Sciatic nerve (tissue), 2 donors: ENCODE measurements around the gene TOMT. TPM values are rescaled to one million over a fixed set of nuclear protein-coding genes. Genes with fewer than 3 reads are reported as not detected.
A peak's percentile ranks its signal among the peaks of the same experiment; 100 is the strongest.

Experiments
- ATAC-seq: fragments of 200-7000 bp; cut with Tn5 transposase; one replicate; pipeline ENCODE4 v1.9.1; 2020; ENCODE audit warnings: mild to moderate bottlenecking, moderate library complexity
- DNase-seq: peaks from one replicate; pipeline ENCODE4 v3.0.0-alpha.2; 2020; ENCODE audit warnings: low spot score
- intact Hi-C: fragments of 100-400 bp; cut with DNase I; formaldehyde crosslinking; loops from one replicate; pipeline ENCODE4 v1.14.2; 2022
- total RNA-seq: library from RNA; stranded (reverse); fragmentation: NEBNext Ultra II Directional; extraction: Animal tissue kit (Norgen Biotek cat#: 25700); gene quantifications from one replicate; pipeline ENCODE4 v1.2.1, GENCODE V29; 2021
- donor health status: DM: no; HTN: no; CAD: no.
- donor health status: DM: no; HTN: no; CAD: no.

The TOMT gene
- not detected for total RNA-seq

- ATAC-seq (no peak), DNase-seq (no peak)
- intact Hi-C loops: no loop called here
These were observed at the start of gene TOMT for GRCh38 chr11:72105888-72106287. TOMT (plus strand) TSS chr11:72105924; CDS start chr11:72105952, 28 bp downstream.

GRCh38 chr11:72058416-72059034, 47.2 kb upstream of the TOMT start:
- intact Hi-C loops: no loop called here
- ATAC-seq: no peak
- DNase-seq: no peak

- intact Hi-C loops: no loop called here
- ATAC-seq (no peak), DNase-seq (no peak)
These were observed 43.9 kb upstream of the TOMT start for GRCh38 chr11:72061739-72062396.

DNA sequence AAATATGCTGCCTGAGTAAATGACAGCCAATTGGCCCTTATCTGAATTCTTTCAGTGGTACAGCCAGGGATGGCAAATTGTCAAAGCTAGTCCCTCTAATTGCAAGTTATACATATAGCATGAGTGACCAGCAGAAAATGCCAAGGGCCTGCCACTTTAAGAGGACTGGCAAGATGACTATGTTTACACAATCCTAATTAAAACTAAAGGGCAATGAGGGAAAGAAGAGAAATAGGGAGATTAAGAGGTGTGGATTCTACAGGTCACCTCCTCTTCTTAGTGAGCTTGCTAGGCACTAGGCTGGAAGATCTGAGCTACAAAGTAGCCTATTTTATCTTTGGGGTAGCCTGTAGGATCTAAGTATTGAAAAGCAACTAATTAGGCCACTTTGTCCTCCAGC, 38.9 kb upstream of the TOMT start:
- ATAC-seq (no peak), DNase-seq (no peak)
- intact Hi-C loops: no loop called here

DNA sequence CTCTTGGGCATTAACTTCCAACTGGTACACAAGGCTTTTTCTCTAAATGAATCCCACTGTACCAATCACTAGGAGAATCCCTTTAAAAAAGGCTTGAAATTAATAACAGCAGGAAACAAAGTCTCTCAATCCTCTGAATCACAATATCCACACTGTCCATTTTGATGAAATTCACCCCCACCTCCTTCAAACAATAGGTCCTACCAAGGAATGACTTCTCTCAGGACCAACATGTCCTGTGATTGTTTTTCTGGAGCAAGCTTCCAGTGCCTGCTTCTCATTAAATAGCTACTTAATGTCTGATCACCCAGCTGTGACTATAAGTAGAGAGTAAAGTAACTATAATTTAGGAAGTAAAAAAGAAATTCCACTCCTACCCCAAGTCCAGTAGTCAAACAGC, 38.5 kb upstream of the TOMT start:
- intact Hi-C loops: no loop called here
- DNase-seq (no peak), ATAC-seq (no peak)

DNA sequence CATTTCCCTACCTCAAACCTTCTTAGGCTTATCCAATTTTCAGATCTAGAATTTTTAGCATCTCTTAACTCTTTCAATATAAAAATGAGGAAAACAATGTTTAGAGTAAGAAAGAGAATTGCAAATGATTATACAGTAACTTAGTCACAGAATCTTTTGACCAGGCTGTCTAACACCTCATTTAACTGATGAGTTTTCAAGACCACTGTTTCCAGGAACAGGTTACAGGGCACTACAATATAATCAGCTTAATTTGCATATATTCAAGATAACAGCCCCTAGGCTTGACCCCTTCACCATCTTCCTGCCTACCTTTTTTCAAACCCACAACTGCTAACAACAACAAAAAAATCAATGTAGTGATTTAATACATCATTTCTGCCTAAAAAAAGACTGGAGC, 38.0 kb upstream of the TOMT start:
- intact Hi-C loops: no loop called here
- DNase-seq: no peak
- ATAC-seq: no peak

GRCh38 chr11:72069200-72069599, 36.5 kb upstream of the TOMT start:
- DNase-seq: no peak
- ATAC-seq: peak; percentile 36
- intact Hi-C loops: no loop called here

- ATAC-seq (peak; percentile 97), DNase-seq (peak; percentile 86)
- intact Hi-C loops: no loop called here
These were observed 35.9 kb upstream of the TOMT start for GRCh38 chr11:72069787-72070251.

DNA sequence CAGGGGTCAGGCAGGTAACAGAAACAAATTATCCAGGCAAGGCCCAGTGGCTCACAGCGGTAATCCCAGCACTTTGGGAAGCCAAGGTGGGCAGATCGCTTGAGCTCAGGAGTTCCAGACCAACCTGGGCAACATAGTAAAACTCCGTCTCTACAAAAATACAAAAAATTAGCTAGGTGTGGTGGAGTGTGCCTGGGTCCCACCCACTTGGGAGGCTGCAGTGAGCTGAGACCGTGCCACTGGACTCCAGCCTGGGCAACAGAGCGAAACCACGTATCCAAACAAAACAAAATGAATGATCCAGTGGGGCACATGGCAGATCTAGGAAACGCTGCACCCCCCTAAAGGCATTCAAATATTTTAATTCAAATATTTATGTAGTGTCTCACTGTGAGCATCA, 35.2 kb upstream of the TOMT start:
- intact Hi-C loops: no loop called here
- no peak for DNase-seq
- peak; percentile 4 for ATAC-seq

DNA sequence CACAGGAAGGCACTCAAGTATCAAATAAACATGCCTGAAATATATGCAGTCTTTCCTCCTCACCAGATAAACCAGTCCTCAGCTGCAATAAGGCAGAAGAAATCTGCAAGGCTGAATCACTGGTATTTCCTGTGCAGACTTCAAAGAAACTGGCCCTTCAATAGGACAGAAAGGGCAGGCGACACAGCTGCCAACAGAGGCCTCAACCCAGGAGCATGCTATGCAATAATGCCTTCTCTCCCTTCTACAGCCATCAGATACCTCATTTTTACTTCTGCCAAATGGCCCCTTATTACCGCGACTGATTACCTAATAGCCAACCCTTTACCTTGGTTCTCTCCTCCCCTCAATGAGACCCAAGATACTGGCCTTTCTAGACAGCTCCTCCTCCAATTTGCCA, 33.4 kb upstream of the TOMT start:
- DNase-seq (no peak), ATAC-seq (no peak)

DNA sequence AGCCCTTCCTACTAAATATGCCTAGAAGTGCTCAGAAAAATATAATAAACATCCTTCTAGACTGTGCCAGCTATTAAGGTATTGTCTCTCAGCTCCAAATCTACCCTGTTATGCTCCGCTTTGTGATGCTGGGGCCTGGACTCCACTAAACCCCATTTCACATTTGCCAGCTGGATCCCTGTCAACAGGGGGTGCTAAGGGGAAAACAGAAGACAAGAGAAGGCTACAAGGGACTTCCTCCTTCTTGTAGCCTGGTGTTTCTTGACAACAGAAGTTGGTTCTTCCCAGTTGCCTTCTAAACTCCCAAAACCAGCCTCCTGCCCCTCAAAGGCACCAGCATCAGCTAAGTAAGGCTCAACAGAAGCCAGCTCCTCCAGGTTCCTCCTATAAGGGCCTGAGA, 30.6 kb upstream of the TOMT start:
- intact Hi-C loops: no loop called here
- ATAC-seq (no peak), DNase-seq (no peak)

More for the DNA sequence above, 33.4 kb upstream of the TOMT start:
- intact Hi-C loops: no loop called here

GRCh38 chr11:72075756-72076155, 30.0 kb upstream of the TOMT start:
- DNase-seq (no peak), ATAC-seq (no peak)
- intact Hi-C loops: no loop called here

- ATAC-seq: no peak
- intact Hi-C loops: no loop called here
- DNase-seq: no peak
These were observed 27.2 kb upstream of the TOMT start for GRCh38 chr11:72078477-72078876.

DNA sequence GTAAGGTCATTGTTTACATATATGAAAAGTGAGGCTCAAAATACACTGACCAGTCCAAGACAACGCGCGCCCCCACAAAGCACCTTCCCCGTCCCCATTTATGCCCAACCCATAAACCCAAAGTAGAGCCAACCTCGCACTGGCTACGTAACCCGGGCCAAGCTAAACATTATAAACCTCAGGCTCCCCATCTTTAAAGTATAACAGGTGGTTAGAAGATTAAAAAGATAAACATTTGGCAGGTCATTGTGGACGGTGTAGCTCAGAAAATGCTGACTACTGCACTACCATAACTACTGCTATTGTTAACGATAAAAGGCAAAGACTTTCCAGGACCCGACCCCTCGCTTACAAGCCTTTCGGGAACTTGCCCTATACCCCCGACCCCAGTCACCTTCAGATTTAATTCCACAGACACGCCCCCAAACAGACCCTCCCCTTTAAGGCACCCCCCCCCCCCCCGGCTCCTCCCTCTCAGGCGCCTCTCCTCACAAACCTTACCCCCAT, 25.9 kb upstream of the TOMT start:
- ATAC-seq: peak; percentile 0
- intact Hi-C loops: no loop called here
- DNase-seq: no peak

DNA sequence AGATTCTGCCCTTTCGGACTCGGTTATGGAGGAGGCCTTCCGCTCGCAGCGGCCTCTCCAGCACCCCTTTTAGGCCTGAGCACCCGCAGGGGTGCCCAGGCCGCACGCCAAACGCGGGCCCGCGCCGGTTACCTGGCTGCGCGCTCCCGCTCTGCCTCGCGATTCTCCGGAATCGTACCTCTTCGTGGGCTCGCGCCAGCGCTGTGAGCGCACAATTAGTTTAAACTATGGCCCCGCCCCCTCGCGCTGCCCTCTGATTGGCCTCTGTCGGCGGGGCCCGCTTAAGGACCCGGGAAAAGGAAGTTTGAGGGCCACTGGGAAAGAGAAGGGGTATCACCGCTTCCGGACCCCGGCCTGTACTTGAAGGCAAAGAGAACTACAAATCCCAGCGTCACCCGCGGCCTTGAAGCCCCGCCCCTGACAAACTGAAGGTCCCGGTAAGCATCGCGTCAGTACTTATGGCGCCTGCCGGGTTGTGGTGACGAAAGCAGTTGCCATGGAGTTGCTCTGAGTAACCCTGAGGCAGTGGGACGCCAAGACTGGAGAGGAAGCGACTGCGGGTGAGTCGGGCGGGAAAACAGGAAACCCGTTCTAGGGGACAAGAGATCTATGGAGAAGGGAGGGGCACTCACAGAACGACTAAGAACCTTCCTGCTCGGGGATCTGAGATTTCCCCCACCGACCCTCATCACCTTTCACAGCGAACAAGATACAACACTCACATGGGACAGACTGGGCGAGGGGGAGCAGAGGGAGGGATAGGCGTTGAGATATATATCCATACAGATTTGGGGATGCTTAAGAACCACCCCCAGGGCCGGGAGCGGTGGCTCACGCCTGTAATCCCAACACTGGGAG, 25.2 kb upstream of the TOMT start, which contains the start of the genes LRRC51 and NUMA1:
Gene LRRC51, plus strand, starts transcription at position 525 of the 858 bp plus-strand sequence. CDS start 8,234 bp downstream, outside the sequence.
Gene NUMA1, minus strand, starts transcription at position 217 of the 858 bp plus-strand sequence. CDS start 44,599 bp downstream, outside the sequence.
- DNase-seq (peak; percentile 99), ATAC-seq (peak; percentile 99)
- intact Hi-C loops: no loop called here

DNA sequence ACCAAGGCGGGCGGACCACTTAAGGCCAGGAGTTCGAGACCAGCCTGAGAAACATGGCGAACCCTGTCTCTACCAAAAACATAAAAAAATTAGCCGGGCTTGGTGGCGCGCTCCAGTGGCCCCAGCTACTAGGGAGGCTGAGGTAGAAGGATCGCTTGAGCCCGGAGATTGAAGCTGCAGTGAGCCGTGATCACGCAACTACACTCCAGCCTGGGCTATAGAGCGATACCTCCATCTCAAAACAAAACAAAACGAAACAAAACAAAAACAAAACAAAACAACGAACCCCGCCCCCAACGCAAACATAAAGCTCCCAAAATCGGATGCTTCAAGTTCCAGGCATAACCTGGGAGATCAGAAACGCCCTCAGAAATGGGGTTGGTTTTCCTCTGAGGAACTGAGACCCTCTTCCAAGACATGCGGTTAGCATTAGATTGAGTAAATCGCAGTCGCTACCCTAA, 24.5 kb upstream of the TOMT start:
- ATAC-seq (no peak), DNase-seq (no peak)
- intact Hi-C loops: no loop called here

- no peak for DNase-seq
- no peak for ATAC-seq
- intact Hi-C loops: no loop called here
These were observed 23.8 kb upstream of the TOMT start for GRCh38 chr11:72081821-72082453.

DNA sequence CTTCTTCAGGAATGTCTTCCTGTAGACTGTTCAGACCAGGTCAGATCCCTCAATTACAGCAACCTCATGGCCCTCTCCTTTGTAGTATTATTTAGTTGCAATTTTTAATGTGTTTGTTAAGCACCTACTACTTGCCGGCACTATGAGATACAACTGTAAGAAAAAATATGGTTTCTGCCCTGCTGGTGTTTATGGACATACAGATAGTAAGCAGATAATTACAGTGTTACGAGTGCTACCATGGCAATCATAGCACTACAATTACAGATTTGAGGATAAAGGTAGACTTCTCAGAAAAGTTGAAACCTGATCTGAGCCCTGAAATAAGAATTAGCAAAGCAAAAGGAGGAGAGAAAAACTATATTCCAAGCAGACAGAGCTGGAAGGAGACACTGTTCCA, 22.3 kb upstream of the TOMT start:
- ATAC-seq: no peak

GRCh38 chr11:72084076-72084475, 21.6 kb upstream of the TOMT start:
- intact Hi-C loops: no loop called here
- DNase-seq (no peak), ATAC-seq (no peak)

More for the DNA sequence above, 22.3 kb upstream of the TOMT start:
- DNase-seq: no peak
- intact Hi-C loops: no loop called here
